Activated CD4-positive, alpha-beta T cell treated with anti-CD3 and anti-CD28 coated beads, Interleukin-2, amount 50 U/mL, for 4 hours (primary cell): Measurements from ENCODE around the gene SGMS2.
A peak's percentile ranks its signal among the peaks of the same experiment; 100 is the strongest.
"Not testable (repeated sequence)": the region's sequence is repeated elsewhere in the genome, so short reads cannot be mapped to it uniquely, and the experiment has no call there.

ENCODE experiments used
- DNase-seq, 2 experiments: peaks; one replicate each; pipeline ENCODE4 v3.0.0-alpha.2; 2020

The SGMS2 gene

GRCh38 chr4:107916623-107917022 lies 91.9 kb downstream of the SGMS2 start:
- no peak for DNase-seq

DNA sequence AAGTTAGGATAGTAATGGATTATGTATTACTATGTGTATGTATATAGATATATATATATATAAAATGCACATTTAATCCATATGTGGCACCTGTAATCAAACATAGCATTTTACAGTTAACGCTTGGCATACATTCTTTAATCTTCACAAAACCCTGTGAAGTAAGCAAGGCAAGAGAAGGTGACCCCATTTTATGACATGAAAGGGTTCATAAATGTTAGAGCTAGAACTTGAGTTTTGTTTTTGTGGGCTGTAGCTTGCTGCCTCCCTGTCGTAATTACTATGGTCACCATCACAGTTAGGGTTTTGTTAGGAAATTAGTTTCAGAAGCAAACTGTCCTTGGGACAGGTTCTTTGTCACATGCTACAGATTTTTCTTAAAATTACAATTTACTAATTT lies 92.8 kb downstream of the SGMS2 start:
- DNase-seq: no peak

DNA sequence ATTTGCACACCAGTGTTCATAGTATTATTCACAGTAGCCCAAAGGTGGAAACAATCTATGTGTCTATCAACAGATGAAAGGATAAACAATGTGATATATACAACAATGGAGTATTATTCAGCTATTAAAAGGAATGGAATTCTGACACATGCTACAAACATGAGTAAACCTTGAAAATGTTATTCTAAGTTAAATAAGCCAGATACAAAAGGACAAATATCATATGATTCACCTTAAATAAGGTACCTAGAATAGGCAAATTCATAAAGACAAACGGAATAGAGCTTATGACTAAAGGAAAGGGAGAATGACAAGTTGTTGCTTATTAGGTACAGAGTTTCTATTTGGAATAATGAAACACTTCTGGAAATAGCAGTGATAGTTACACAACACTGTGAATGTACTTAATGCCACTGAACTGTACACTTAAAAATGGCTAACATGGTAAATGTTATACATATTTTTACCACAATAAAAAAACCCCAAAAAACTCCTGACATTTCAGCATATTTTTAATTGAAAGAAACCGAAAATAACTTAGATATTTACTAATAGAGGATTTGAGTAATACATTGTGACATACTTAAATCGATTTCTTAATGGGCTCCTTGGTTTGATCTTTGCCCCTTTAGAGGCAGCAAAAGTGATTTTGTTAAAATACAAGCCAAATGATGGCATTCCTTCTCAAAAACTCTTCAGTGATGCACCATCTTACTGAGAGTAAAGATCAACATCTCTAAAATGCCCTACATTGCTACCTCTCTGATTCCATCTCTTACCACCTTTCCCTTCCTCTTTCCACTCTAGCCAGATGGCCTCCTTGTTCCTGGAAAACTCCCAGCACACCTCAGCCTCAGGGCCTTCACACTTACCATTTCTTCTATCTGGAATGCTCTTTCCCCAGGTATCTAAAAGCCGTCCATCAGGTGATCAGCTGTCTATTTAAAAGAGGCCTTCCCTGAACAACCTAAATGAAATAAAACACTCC lies 98.0 kb downstream of the SGMS2 start:
- no peak for DNase-seq

GRCh38 chr4:107925713-107926112 lies 101.0 kb downstream of the SGMS2 start:
- not testable (repeated sequence) for DNase-seq

GRCh38 chr4:107926875-107927274 lies 102.1 kb downstream of the SGMS2 start:
- DNase-seq: not testable (repeated sequence)

DNA sequence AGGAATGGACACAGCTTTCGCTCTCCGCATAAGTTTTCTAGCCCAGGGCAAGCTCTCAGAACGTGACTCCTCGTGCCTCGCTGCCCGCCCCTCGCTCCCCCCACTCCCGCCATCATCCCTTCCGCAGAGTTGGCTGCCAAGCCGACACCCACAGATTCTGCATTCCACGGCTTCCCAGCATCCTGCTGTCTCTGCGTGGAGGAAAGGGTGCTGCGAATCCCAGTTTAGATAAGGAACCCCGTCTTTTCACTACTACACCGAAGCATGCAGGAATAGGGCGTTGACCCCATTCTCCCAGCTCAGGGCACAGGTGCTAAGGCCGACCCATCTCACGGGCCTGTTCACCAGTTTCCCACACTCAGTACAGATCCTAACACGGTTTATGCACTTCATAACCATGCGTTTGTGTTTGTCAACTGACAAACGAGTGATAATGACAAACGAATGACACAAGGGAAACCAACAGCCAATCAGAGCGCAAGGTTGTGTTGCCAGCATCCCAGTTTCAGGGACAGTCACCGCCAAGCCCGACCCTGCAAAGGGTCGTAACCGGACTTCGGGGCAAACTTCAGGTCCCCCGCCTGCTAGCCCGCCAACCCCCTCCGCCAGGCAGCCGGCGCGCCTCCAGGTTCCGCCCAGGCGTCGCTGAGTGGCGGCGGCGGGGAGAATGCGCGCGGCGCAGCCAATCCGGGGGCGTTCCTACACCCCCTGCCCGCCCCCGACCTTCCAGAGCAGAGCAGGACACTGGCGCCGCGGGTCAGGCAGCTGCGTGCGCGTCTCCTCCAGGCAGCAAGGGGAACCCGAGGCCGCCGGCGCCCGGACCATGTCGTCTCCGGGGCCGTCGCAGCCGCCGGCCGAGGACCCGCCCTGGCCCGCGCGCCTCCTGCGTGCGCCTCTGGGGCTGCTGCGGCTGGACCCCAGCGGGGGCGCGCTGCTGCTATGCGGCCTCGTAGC lies 106.4 kb downstream of the SGMS2 start, which contains the start of gene CYP2U1:
Gene CYP2U1 (plus strand): TSS at position 729 of the 954 bp plus-strand sequence. CDS start 95 bp downstream, at position 824.
- DNase-seq: peak; percentile 68 to 71

DNA sequence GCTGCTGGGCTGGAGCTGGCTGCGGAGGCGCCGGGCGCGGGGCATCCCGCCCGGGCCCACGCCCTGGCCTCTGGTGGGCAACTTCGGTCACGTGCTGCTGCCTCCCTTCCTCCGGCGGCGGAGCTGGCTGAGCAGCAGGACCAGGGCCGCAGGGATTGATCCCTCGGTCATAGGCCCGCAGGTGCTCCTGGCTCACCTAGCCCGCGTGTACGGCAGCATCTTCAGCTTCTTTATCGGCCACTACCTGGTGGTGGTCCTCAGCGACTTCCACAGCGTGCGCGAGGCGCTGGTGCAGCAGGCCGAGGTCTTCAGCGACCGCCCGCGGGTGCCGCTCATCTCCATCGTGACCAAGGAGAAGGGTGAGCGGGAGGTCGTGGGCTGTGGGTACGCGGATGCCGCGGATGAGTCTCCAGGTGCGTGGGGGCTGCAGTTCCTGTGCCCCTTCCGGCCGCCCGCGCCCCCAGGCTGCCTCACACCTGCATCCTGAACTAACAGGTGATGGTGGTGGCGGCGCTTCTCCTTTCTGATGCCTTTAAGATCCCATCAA lies 107.1 kb downstream of the SGMS2 start:
- DNase-seq: peak; percentile 17 to 31

- DNase-seq: no peak
These were observed 110.5 kb downstream of the SGMS2 start for GRCh38 chr4:107935246-107935645.

- no peak for DNase-seq
These were observed 112.3 kb downstream of the SGMS2 start for GRCh38 chr4:107937040-107937439.

DNA sequence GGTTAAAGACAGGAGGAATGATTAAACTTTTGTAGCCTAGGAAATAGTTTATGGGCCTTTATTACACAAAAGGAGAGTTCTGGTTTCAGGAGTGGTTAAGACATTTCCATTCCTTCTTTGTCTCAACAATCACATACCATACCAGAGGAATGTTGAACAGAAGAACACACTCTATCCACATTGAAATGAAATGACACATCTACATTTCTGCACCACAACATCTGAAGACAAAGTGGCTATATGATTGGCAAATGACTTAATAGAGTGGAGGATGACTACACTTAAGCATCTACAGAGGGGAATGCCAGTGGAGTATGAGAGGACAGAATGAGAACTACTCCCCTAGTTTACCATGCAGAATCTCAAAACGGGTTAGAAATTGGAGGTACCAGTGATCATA lies 114.6 kb downstream of the SGMS2 start:
- DNase-seq: no peak

DNA sequence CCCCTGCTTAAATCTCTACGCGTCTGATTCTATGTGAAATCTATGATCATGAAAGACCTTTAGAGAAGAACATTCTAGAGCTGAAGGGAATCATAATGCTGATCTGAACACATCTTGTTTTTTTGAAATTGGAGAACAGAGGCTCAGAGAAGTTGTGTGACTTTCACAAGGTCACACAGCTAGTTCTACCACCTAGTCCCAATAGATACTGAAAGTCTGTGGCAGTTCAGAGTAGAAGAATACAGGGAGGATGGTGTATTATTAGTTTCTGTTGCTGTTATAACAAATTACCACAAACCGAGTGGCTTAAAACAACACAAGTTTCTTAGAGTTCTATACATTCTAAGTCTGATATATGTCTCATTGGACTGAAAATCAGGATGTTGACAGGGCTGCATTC lies 121.1 kb downstream of the SGMS2 start:
- DNase-seq: no peak

GRCh38 chr4:107950746-107951540 lies 126.2 kb downstream of the SGMS2 start:
- no peak for DNase-seq

DNA sequence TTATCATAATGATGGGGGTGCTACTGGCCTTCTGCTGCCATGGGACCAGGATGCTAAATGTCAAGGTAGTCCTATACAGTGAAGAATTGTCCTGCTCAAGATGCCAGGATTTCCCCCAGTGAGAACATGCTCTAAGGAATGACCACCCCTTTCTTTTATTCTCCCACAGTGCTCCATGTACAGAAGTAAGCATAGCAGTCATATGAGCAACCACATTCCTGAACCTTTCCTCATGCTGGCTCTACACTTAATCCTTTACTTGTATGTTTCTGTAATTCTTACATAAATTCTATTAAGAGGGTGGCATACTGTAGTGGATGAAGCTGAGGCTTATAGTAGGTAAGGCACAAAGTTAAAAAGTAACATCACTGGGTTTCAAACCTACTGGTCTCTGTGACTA lies 126.8 kb downstream of the SGMS2 start:
- DNase-seq: no peak

GRCh38 chr4:107956011-107956410 lies 131.3 kb downstream of the SGMS2 start:
- DNase-seq: no peak
